Naive thymus-derived CD4-positive, alpha-beta T cell (primary cell): ENCODE data around the gene EPB41L4A. TPM values are rescaled to one million over a fixed set of nuclear protein-coding genes. Genes with fewer than 3 reads are reported as not detected.

Experiments used
- ATAC-seq: fragments of 150-1000 bp; cut with Tn5 transposase; 2 replicates; pipeline ENCODE4 v1.10.0; 2021; ENCODE audit warnings: mild to moderate bottlenecking, moderate library complexity
- CTCF ChIA-PET: fragments of 350-600 bp; sonication (Branson Sonifier 250); formaldehyde crosslinking; loops from one replicate; lab custom pipeline; 2021; ENCODE audit warnings: antibody characterized with exemption; lab: Charles Lee
- POLR2A ChIA-PET: fragments of 350-600 bp; sonication (Branson Sonifier 250); formaldehyde crosslinking; loops from one replicate; lab custom pipeline; 2021; ENCODE audit warnings: antibody characterized with exemption, inconsistent platforms; lab: Charles Lee
- DNase-seq, 9 donors: peaks; one replicate each; pipeline versions ENCODE4 v3.0.0 to v3.0.0-alpha.2; 2020 to 2022; ENCODE audit warnings: mixed read lengths in 1 of 9
- H3K27ac ChIP-seq: one replicate; pipeline ENCODE4 v1.7.0; 2013; ENCODE audit warnings: mild to moderate bottlenecking, low read depth, low read length, moderate library complexity
- H3K27me3 ChIP-seq, 2 donors: one replicate each; pipeline ENCODE4 v1.7.0; 2013; ENCODE audit warnings: low read length in 2 of 2, mild to moderate bottlenecking in 2 of 2, moderate library complexity in 2 of 2; ENCODE audit not compliant: control insufficient read depth in 2 of 2, insufficient read depth in 2 of 2
- H3K36me3 ChIP-seq, 3 experiments: 1 replicate in 2 of 3; 2 replicates in 1 of 3; pipeline ENCODE4 v1.7.0; 2013; ENCODE audit warnings: low read length in 3 of 3, mild to moderate bottlenecking in 3 of 3, moderate library complexity in 1 of 3; ENCODE audit not compliant: insufficient read depth in 3 of 3, control insufficient read depth in 2 of 3
- H3K4me1 ChIP-seq, 2 donors: one replicate each; pipeline ENCODE4 v1.7.0; 2013; ENCODE audit warnings: low read length in 2 of 2, mild to moderate bottlenecking in 2 of 2, moderate library complexity in 1 of 2; ENCODE audit not compliant: control insufficient read depth in 2 of 2, insufficient read depth in 2 of 2
- H3K4me3 ChIP-seq: 2 replicates; pipeline ENCODE4 v1.7.0; 2013; ENCODE audit warnings: mild to moderate bottlenecking, low read length
- H3K9me3 ChIP-seq, 3 experiments: 1 replicate in 2 of 3; 2 replicates in 1 of 3; pipeline ENCODE4 v1.7.0; 2013; ENCODE audit warnings: low read length in 3 of 3; ENCODE audit not compliant: control insufficient read depth in 2 of 3
- H3K27ac Mint-ChIP-seq, 9 donors: one replicate each; pipeline ENCODE4 v1.8.0; 2020 to 2022; ENCODE audit warnings: mixed read lengths in 9 of 9, mild to moderate bottlenecking in 8 of 9, moderate library complexity in 5 of 9, inconsistent platforms in 2 of 9
- H3K27me3 Mint-ChIP-seq, 5 donors: one replicate each; pipeline ENCODE4 v1.8.0; 2021 to 2022; ENCODE audit warnings: mixed read lengths in 5 of 5, mild to moderate bottlenecking in 1 of 5
- H3K36me3 Mint-ChIP-seq, 5 donors: one replicate each; pipeline ENCODE4 v1.8.0; 2020 to 2022; ENCODE audit warnings: mixed read lengths in 5 of 5, mild to moderate bottlenecking in 3 of 5, inconsistent platforms in 1 of 5
- H3K4me1 Mint-ChIP-seq, 7 donors: one replicate each; pipeline ENCODE4 v1.8.0; 2020 to 2022; ENCODE audit warnings: mixed read lengths in 7 of 7, mild to moderate bottlenecking in 3 of 7, inconsistent platforms in 1 of 7
- H3K4me3 Mint-ChIP-seq, 10 donors: one replicate each; pipeline ENCODE4 v1.8.0; 2020 to 2022; ENCODE audit warnings: mild to moderate bottlenecking in 10 of 10, mixed read lengths in 10 of 10, moderate library complexity in 6 of 10, inconsistent platforms in 2 of 10
- H3K9me3 Mint-ChIP-seq, 11 donors: one replicate each; pipeline ENCODE4 v1.8.0; 2020 to 2022; ENCODE audit warnings: mixed read lengths in 11 of 11, mild to moderate bottlenecking in 4 of 11, inconsistent platforms in 1 of 11, moderate library complexity in 1 of 11
- intact Hi-C, 2 donors: fragments of 100-400 bp; cut with micrococcal nuclease; formaldehyde crosslinking; loops; one replicate each; pipeline ENCODE4 v1.15.1; 2023
- polyA plus RNA-seq, 2 donors: library from polyadenylated mRNA; unstranded; fragments of 300-500 nt; fragmentation: Illumina TruSeq; gene quantifications; one replicate each; pipeline ENCODE4 v1.2.3, GENCODE V29; 2021
- total RNA-seq, 6 experiments: library from RNA in 5 of 6; stranded (reverse) in 5 of 6; gene quantifications; 1 replicate in 5 of 6; 2 replicates in 1 of 6; pipeline ENCODE4 v1.2.3 and lab custom pipeline; 2021 to 2026

Gene EPB41L4A
- total and polyA plus RNA-seq, 7 experiments from 2014 or later = 0.17 to 1.7 (median 0.96) TPM; not detected in 1

- peaks cover 0 to 2% (median 0%) of the 10 kb centered on the region in 11 donors for H3K9me3 Mint-ChIP-seq
- DNase-seq = no peak
Observed at GRCh38 chr5:112329419-112330090, 89.5 kb downstream of the EPB41L4A start.

DNA sequence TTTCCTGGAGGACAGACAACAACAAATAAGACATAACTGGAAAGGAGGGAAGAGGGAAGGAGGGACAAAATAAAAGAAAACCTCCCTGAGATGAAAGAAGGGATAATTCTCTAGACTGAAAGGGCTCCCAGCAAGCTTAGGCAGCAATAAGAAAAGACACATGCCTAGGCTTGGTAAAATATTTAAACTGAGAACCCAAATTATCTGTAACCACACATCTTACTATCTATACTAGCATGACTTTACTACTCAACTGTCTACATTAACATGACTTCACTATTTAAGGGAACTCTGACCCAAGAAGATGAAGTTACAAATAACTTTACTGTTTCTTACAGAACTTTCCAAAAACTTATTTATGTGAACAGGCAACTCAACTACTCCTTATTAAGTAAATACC is 95.9 kb downstream of the EPB41L4A start:
- POLR2A ChIA-PET = no interaction called here
- no peak for ATAC-seq
- H3K27ac Mint-ChIP-seq = no peak overlapping the region

More at GRCh38 chr5:112329419-112330090, 89.5 kb downstream of the EPB41L4A start:
- H3K4me3 ChIP-seq = no peak overlapping the region
- no peak overlapping the region for H3K27ac ChIP-seq
- CTCF ChIA-PET = no interaction called here
- H3K27ac Mint-ChIP-seq = no peak overlapping the region
- intact Hi-C loops = no loop called here
- no peaks in the 10 kb centered on the region for H3K27me3 ChIP-seq
- no peak overlapping the region for H3K4me3 Mint-ChIP-seq
- H3K27me3 Mint-ChIP-seq = peaks cover 6 to 36% (median 21%) of the 10 kb centered on the region in 5 donors
- no peaks in the 10 kb centered on the region for H3K4me1 ChIP-seq
- no peaks in the 10 kb centered on the region for H3K36me3 ChIP-seq
- no peak for ATAC-seq
- H3K36me3 Mint-ChIP-seq = no peaks in the 10 kb centered on the region
- peaks cover 0 to 7% (median 0%) of the 10 kb centered on the region in 7 donors for H3K4me1 Mint-ChIP-seq
- POLR2A ChIA-PET = no interaction called here
- no peaks in the 10 kb centered on the region for H3K9me3 ChIP-seq

DNA sequence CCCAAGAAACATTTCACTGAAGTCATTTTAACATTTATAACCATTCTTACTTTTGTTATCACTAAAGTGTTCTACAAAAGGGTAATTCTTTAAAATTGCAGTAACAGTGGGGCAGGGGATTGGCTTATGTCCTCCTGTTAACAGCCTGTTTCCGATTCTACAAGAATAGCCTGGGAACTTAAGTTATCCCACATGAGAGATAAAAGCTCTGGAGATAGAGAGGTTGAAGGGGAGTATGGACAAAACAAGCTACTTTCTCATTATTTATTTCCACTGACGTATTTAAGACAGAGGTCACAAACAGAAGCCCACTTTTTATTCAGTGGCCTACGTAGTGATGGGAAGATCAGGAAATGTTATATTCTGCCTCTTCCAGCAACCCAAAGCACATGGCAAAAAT is 98.7 kb downstream of the EPB41L4A start:
- no peaks in the 10 kb centered on the region for H3K36me3 Mint-ChIP-seq
- ATAC-seq (no peak), DNase-seq (no peak)
- CTCF ChIA-PET = no interaction called here
- Histone ChIP-seq H3K9me3 (no peaks in the 10 kb centered on the region), H3K4me1 (no peaks in the 10 kb centered on the region), H3K27me3 (no peaks in the 10 kb centered on the region), H3K4me3 (no peak overlapping the region), H3K27ac (no peak overlapping the region), H3K36me3 (no peaks in the 10 kb centered on the region)
- intact Hi-C loops = no loop called here
- peaks cover 0 to 2% (median 0%) of the 10 kb centered on the region in 11 donors for H3K9me3 Mint-ChIP-seq
- peaks cover 11 to 37% (median 14%) of the 10 kb centered on the region in 5 donors for H3K27me3 Mint-ChIP-seq
- no peaks in the 10 kb centered on the region for H3K4me1 Mint-ChIP-seq
- no peak overlapping the region for H3K4me3 Mint-ChIP-seq
- POLR2A ChIA-PET = no interaction called here
- no peak overlapping the region for H3K27ac Mint-ChIP-seq

More for the DNA sequence above, 95.9 kb downstream of the EPB41L4A start:
- H3K4me3 ChIP-seq = no peak overlapping the region
- no peaks in the 10 kb centered on the region for H3K4me1 ChIP-seq
- no peaks in the 10 kb centered on the region for H3K27me3 ChIP-seq
- DNase-seq = no peak
- no peaks in the 10 kb centered on the region for H3K4me1 Mint-ChIP-seq
- H3K4me3 Mint-ChIP-seq = no peak overlapping the region
- H3K36me3 Mint-ChIP-seq = no peaks in the 10 kb centered on the region
- no peak overlapping the region for H3K27ac ChIP-seq
- H3K36me3 ChIP-seq = no peaks in the 10 kb centered on the region
- intact Hi-C loops = no loop called here
- peaks cover 14 to 42% (median 17%) of the 10 kb centered on the region in 5 donors for H3K27me3 Mint-ChIP-seq
- no peaks in the 10 kb centered on the region for H3K9me3 ChIP-seq
- peaks cover 0 to 2% (median 0%) of the 10 kb centered on the region in 11 donors for H3K9me3 Mint-ChIP-seq
- CTCF ChIA-PET = interaction anchor here (0.7 kb wide), 1 partner anchor 53 kb away, joined by 3 read pairs; no protein-coding TSS in a partner anchor

DNA sequence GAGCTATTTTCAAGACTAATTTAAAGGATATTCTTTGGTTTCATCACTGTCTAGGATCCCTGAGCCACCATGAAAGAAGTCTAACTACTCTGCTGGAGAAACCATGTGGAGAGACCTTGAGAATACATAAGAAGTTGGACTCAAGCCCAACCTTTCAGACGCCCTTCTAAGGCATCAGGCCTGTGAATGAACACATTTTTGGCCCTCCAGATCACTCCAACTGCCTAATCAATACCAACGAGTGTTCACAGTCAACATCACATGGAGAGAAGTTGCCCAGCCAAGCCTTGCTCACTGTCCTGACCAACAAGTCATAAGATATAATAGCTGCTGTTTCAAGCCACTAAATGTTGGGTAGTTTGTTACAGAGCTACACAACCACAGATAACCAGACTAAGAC is 100.7 kb downstream of the EPB41L4A start:
- Mint-ChIP-seq H3K4me3 (no peak overlapping the region), H3K9me3 (peaks cover 0 to 4% (median 0%) of the 10 kb centered on the region in 11 donors), H3K27ac (no peak overlapping the region), H3K4me1 (no peaks in the 10 kb centered on the region), H3K36me3 (no peaks in the 10 kb centered on the region), H3K27me3 (peaks cover 5 to 35% (median 12%) of the 10 kb centered on the region in 5 donors)
- Histone ChIP-seq H3K36me3 (no peaks in the 10 kb centered on the region), H3K27me3 (no peaks in the 10 kb centered on the region), H3K9me3 (no peaks in the 10 kb centered on the region), H3K27ac (no peak overlapping the region), H3K4me3 (no peak overlapping the region), H3K4me1 (no peaks in the 10 kb centered on the region)
- CTCF ChIA-PET = no interaction called here
- intact Hi-C loops = no loop called here
- POLR2A ChIA-PET = no interaction called here
- ATAC-seq (no peak), DNase-seq (no peak)

- peaks cover 9 to 37% (median 12%) of the 10 kb centered on the region in 5 donors for H3K27me3 Mint-ChIP-seq
- CTCF ChIA-PET = no interaction called here
- ATAC-seq = no peak
- H3K36me3 Mint-ChIP-seq = no peaks in the 10 kb centered on the region
- Histone ChIP-seq H3K4me3 (no peak overlapping the region), H3K36me3 (no peaks in the 10 kb centered on the region), H3K27ac (no peak overlapping the region), H3K9me3 (no peaks in the 10 kb centered on the region), H3K4me1 (no peaks in the 10 kb centered on the region), H3K27me3 (no peaks in the 10 kb centered on the region)
- POLR2A ChIA-PET = no interaction called here
- DNase-seq = no peak
- no peak overlapping the region for H3K27ac Mint-ChIP-seq
- intact Hi-C loops = no loop called here
- H3K9me3 Mint-ChIP-seq = peaks cover 0 to 4% (median 0%) of the 10 kb centered on the region in 11 donors
- no peak overlapping the region for H3K4me3 Mint-ChIP-seq
- peaks cover 0 to under 1% (median 0%) of the 10 kb centered on the region in 7 donors for H3K4me1 Mint-ChIP-seq
Observed at GRCh38 chr5:112317866-112318265, 101.2 kb downstream of the EPB41L4A start.

- H3K4me3 ChIP-seq = no peak overlapping the region
- H3K27me3 Mint-ChIP-seq = peaks cover 10 to 44% (median 18%) of the 10 kb centered on the region in 5 donors
- POLR2A ChIA-PET = no interaction called here
Observed at GRCh38 chr5:112316731-112317130, 102.3 kb downstream of the EPB41L4A start.

DNA sequence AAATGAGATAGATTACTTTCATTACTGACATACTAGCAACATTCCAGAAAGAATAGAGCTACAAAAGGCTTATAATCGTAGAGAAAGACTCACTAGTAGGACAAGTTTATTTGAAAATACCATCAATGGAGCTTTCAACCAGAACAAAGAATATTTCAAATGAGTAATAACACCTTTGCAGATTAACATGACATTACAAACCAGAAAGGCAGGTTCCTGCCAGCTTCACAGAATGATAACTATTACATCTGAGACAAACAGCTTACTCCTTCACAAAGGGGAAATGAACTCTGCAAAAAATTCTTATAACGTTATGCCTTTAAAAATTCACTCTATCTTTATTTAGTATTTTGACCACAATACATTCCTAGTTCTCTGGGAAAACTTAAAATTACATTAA is 103.1 kb downstream of the EPB41L4A start:
- intact Hi-C loops = no loop called here
- CTCF ChIA-PET = no interaction called here
- Mint-ChIP-seq H3K4me3 (no peak overlapping the region), H3K27ac (no peak overlapping the region), H3K27me3 (peaks cover 10 to 47% (median 22%) of the 10 kb centered on the region in 5 donors), H3K9me3 (peaks cover 0 to 4% (median 0%) of the 10 kb centered on the region in 11 donors), H3K4me1 (peaks cover 0 to 3% (median 0%) of the 10 kb centered on the region in 7 donors), H3K36me3 (no peaks in the 10 kb centered on the region)
- no peak for ATAC-seq
- Histone ChIP-seq H3K9me3 (no peaks in the 10 kb centered on the region), H3K36me3 (no peaks in the 10 kb centered on the region), H3K4me1 (no peaks in the 10 kb centered on the region), H3K27ac (no peak overlapping the region), H3K4me3 (no peak overlapping the region), H3K27me3 (no peaks in the 10 kb centered on the region)
- DNase-seq = no peak
- POLR2A ChIA-PET = no interaction called here

More at GRCh38 chr5:112316731-112317130, 102.3 kb downstream of the EPB41L4A start:
- H3K27me3 ChIP-seq = no peaks in the 10 kb centered on the region
- Mint-ChIP-seq H3K27ac (no peak overlapping the region), H3K4me1 (peaks cover 0 to 3% (median 0%) of the 10 kb centered on the region in 7 donors), H3K9me3 (peaks cover 0 to 4% (median 0%) of the 10 kb centered on the region in 11 donors), H3K4me3 (no peak overlapping the region), H3K36me3 (no peaks in the 10 kb centered on the region)
- intact Hi-C loops = no loop called here
- H3K9me3 ChIP-seq = no peaks in the 10 kb centered on the region
- no peaks in the 10 kb centered on the region for H3K4me1 ChIP-seq
- H3K27ac ChIP-seq = no peak overlapping the region
- ATAC-seq (no peak), DNase-seq (no peak)
- CTCF ChIA-PET = no interaction called here
- H3K36me3 ChIP-seq = no peaks in the 10 kb centered on the region
